ENCODE data around the gene PRDM16. TPM values are rescaled to one million over a fixed set of nuclear protein-coding genes. Genes with fewer than 3 reads are reported as not detected.

Gene PRDM16
- total and polyA plus RNA-seq, 2 of the 13 experiments (the other 11 are each of a cell fraction or from before 2014, with no cell fraction given) = 0.15 to 0.81 TPM

DNA sequence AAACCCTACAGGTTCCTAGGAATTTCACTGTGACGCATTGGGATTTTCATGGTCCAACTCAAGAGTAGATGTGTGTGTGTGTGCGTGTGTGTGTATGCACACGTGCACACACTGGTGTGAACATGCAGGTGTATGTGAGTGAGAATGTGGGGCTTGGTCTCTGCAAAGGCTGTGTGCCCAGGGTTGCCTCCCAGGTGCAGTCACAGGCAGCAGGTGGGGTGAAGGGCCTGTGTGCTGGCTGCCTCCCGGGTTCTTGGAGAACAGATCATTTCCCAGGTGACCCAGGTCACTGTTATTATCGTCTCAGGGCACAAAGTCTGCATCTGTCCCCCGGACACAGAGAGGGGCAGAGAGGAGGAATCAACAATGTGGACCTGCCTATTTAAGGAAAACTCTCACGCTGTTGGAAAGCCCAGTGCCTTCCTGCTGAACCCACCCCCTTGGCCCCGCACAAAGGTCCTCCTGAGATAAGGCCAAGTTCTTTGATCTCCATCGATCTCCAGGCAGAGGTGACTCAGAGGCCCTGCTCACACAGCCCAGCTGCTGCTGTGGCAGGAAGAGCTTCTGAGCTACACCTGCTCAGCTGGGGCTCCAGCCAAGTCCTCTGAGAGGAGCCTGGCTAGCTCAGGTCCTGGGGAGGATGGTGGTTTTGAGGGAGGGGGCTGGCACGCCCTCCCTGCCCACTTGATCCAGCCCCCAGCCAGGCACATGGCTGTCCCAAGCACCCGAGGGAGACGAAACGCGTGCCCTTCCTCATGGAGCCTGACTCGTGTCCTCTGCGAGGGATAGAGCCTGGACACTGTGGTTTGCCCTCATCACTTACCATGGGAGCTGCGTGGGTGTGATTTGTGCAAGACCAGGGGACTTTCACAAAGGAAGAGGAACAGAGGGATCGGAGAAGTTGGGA, 251.5 kb downstream of the PRDM16 start (continued):
- TF ChIP-seq EZH2 (conservative IDR thresholded peaks at IDR 0.05; ENCODE audit: low read depth, low read length) = no peak
- TF ChIP-seq FOXA1 (IDR thresholded peaks at IDR 0.05) = no peak
- peak; percentile 53; the same call in 1 of the 2 replicates for TF ChIP-seq FOXA1 (CRISPR knock-in tag; IDR thresholded peaks at IDR 0.05)
- peak; percentile 78 for TF ChIP-seq ZNF770 (CRISPR knock-in tag; IDR thresholded peaks at IDR 0.05)
- peak; percentile 92 for TF ChIP-seq ZBED4 (CRISPR knock-in tag; IDR thresholded peaks at IDR 0.05; ENCODE audit: borderline replicate concordance)
- TF ChIP-seq ZNF121 (CRISPR knock-in tag; IDR thresholded peaks at IDR 0.05) = peak; percentile 81; the same call in 1 of the 2 replicates
- TF ChIP-seq FOXJ3 (CRISPR knock-in tag; IDR thresholded peaks at IDR 0.05; ENCODE audit: borderline replicate concordance) = peak; percentile 84; the same call in 1 of the 2 replicates
- peak; percentile 74; the same call in 1 of the 2 replicates for TF ChIP-seq FOXC1 (CRISPR knock-in tag; IDR thresholded peaks at IDR 0.05; ENCODE audit: borderline replicate concordance)
- TF ChIP-seq EHMT2 (IDR thresholded peaks at IDR 0.05; ENCODE audit: borderline replicate concordance, low read depth, low read length) = no peak; the same call in 1 of the 2 replicates
- peak; percentile 79 for TF ChIP-seq ZFP37 (CRISPR knock-in tag; IDR thresholded peaks at IDR 0.05; ENCODE audit: borderline replicate concordance)
- TF ChIP-seq PBX2 (CRISPR knock-in tag; IDR thresholded peaks at IDR 0.05) = no peak; the same call in 1 of the 2 replicates
- peak; percentile 96 for TF ChIP-seq DRAP1 (CRISPR knock-in tag; IDR thresholded peaks at IDR 0.05)
- TF ChIP-seq ZBTB8A (CRISPR knock-in tag; IDR thresholded peaks at IDR 0.05; ENCODE audit: borderline replicate concordance, low read depth) = 0 out of 2 replicates have a peak, but pooled peaks have one; percentile 70
- TF ChIP-seq ONECUT2 (CRISPR knock-in tag; IDR thresholded peaks at IDR 0.05) = peak; percentile 100
- TF ChIP-seq, protein P1, sequence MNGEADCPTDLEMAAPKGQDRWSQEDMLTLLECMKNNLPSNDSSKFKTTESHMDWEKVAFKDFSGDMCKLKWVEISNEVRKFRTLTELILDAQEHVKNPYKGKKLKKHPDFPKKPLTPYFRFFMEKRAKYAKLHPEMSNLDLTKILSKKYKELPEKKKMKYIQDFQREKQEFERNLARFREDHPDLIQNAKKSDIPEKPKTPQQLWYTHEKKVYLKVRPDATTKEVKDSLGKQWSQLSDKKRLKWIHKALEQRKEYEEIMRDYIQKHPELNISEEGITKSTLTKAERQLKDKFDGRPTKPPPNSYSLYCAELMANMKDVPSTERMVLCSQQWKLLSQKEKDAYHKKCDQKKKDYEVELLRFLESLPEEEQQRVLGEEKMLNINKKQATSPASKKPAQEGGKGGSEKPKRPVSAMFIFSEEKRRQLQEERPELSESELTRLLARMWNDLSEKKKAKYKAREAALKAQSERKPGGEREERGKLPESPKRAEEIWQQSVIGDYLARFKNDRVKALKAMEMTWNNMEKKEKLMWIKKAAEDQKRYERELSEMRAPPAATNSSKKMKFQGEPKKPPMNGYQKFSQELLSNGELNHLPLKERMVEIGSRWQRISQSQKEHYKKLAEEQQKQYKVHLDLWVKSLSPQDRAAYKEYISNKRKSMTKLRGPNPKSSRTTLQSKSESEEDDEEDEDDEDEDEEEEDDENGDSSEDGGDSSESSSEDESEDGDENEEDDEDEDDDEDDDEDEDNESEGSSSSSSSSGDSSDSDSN (CRISPR knock-in tag; IDR thresholded peaks at IDR 0.05) = peak; percentile 92
- peak; percentile 30; the same call in 1 of the 2 replicates for TF ChIP-seq SMARCC2 (IDR thresholded peaks at IDR 0.05)
- peak; percentile 96 for TF ChIP-seq ZBTB7A (CRISPR knock-in tag; IDR thresholded peaks at IDR 0.05)
- TF ChIP-seq TMF1 (CRISPR knock-in tag; IDR thresholded peaks at IDR 0.05; ENCODE audit: low read depth) = peak; percentile 89
- peak; percentile 72; the same call in 1 of the 2 replicates for TF ChIP-seq ZFP1 (CRISPR knock-in tag; IDR thresholded peaks at IDR 0.05)
